ENCODE data around the gene KLHL13.
"Not testable (repeated sequence)": the region's sequence is repeated elsewhere in the genome, so short reads cannot be mapped to it uniquely, and the experiment has no call there.

KLHL13 gene

GRCh38 chrX:117972711-117973109 lies 143.9 kb downstream of the KLHL13 start:
- no peak for DNase-seq (ENCODE audit: low spot score)
- TF ChIP-seq CTCF (IDR thresholded peaks at IDR 0.05; ENCODE audit: extremely low read depth, missing control alignments), result no peak

- DNase-seq (ENCODE audit: low spot score), result no peak
- TF ChIP-seq CTCF (IDR thresholded peaks at IDR 0.05; ENCODE audit: extremely low read depth, missing control alignments), result no peak
Observed at GRCh38 chrX:117969782-117970181, 146.8 kb downstream of the KLHL13 start.

- no peak for DNase-seq (ENCODE audit: low spot score)
- TF ChIP-seq CTCF (IDR thresholded peaks at IDR 0.05; ENCODE audit: extremely low read depth, missing control alignments), result no peak
Observed at GRCh38 chrX:117969328-117969727, 147.3 kb downstream of the KLHL13 start.

- no peak for DNase-seq (ENCODE audit: low spot score)
- no peak for TF ChIP-seq CTCF (IDR thresholded peaks at IDR 0.05; ENCODE audit: extremely low read depth, missing control alignments)
Observed at GRCh38 chrX:117959045-117959444, 157.6 kb downstream of the KLHL13 start.

- TF ChIP-seq CTCF (IDR thresholded peaks at IDR 0.05; ENCODE audit: extremely low read depth, missing control alignments), result no peak
- no peak for DNase-seq (ENCODE audit: low spot score)
Observed at GRCh38 chrX:117957128-117957527, 159.5 kb downstream of the KLHL13 start.

GRCh38 chrX:117939296-117939695 lies 177.3 kb downstream of the KLHL13 start:
- not testable (repeated sequence) for DNase-seq (ENCODE audit: low spot score)

GRCh38 chrX:117936118-117936517 lies 180.5 kb downstream of the KLHL13 start:
- DNase-seq (ENCODE audit: low spot score), result no peak
- no peak for TF ChIP-seq CTCF (IDR thresholded peaks at IDR 0.05; ENCODE audit: extremely low read depth, missing control alignments)

- not testable (repeated sequence) for DNase-seq (ENCODE audit: low spot score)
Observed at GRCh38 chrX:117930116-117930515, 186.5 kb downstream of the KLHL13 start.

- DNase-seq (ENCODE audit: low spot score), result no peak
- no peak for TF ChIP-seq CTCF (IDR thresholded peaks at IDR 0.05; ENCODE audit: extremely low read depth, missing control alignments)
Observed at GRCh38 chrX:117919755-117920154, 196.9 kb downstream of the KLHL13 start.

Measured in GM20000 (cell line).